Mesenteric fat pad (tissue), 1 donor: ENCODE data around the gene NCKAP5. TPM values are rescaled to one million over a fixed set of nuclear protein-coding genes. Genes with fewer than 3 reads are reported as not detected.

ENCODE experiments used
- DNase-seq: peaks from one replicate; pipeline ENCODE4 v3.0.0-alpha.2; 2020; ENCODE audit warnings: low spot score
- total RNA-seq: library from RNA; stranded (reverse); fragmentation: NEBNext Ultra II Directional; extraction: Animal tissue kit (Norgen Biotek cat#: 25700); gene quantifications from one replicate; pipeline ENCODE4 v1.2.1, GENCODE V29; 2021
- donor health status: DM: yes; HTN: yes; CAD: no.

The NCKAP5 gene
- total RNA-seq, 1 donor from 2014 or later: 1.7 TPM

DNA sequence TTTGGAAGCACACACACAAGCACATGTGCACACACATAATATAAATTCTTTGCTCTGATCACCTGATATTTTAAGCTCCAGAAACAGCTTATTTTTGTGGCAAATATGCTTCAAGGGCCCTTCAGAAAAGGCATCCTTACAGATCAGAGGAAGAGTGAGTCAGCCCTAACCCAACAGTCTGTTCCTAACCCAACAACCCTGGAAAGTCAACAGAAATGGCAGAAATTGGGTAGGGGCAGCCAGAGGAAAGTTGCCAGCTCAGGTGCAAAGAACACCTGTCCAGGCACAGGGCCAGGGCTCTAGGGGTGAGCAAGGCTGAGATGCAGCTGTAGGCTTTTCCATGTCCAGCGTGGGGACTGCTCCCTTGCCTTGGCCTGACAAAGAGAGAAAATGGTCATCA is 6.4 kb upstream of the NCKAP5 start:
- DNase-seq: no peak

GRCh38 chr2:133574186-133574585 is 5.9 kb upstream of the NCKAP5 start:
- DNase-seq: no peak

GRCh38 chr2:133573491-133574162 is 5.4 kb upstream of the NCKAP5 start:
- DNase-seq: no peak

GRCh38 chr2:133571249-133571648 is 3.0 kb upstream of the NCKAP5 start:
- DNase-seq: no peak

GRCh38 chr2:133570542-133570941 is 2.3 kb upstream of the NCKAP5 start:
- DNase-seq: no peak

- DNase-seq: no peak
Measured at GRCh38 chr2:133569286-133569830, 1.1 kb upstream of the NCKAP5 start.

GRCh38 chr2:133568598-133568997 is 335 bp upstream of the NCKAP5 start:
- DNase-seq: no peak

DNA sequence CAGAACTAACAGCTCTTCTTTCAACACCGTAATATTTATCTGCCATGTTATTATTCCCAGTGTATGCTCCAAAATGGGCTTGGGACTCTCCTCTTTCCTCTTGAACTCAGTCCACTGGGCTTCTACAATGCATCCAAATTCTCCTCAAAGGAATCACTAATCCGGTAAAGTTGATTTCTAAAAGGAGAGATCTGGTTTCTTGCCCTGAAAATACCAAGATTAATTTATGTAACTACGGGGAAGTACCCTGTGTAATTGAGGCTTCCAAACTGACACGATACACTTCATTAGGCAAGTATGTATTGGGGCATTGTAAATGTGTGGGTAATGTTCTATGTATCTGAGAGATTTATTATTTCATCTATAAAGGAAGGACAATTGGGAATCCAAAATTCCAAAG is 5.7 kb downstream of the NCKAP5 start:
- no peak for DNase-seq

- DNase-seq: no peak
Measured at GRCh38 chr2:133561045-133561852, 7.0 kb downstream of the NCKAP5 start.

DNA sequence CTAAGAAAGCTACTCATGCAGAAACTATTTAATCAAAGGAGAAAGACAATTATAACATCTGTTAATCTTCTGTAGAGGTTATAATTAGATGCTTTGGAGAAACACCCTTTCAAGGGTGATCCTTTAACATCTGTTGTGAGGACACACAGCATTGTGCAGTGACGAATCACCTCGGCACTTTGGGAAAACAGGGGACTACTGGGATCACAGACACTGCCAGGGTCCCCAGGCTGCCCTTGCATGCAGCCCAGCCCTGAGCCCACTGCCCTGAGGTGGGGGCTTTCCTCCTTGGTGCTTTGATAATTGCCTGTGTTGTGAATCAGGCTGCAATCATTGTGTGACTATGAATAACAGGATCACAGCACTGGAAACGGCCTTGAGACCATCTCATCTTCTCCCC is 10.6 kb downstream of the NCKAP5 start:
- DNase-seq: no peak

- no peak for DNase-seq
Measured at GRCh38 chr2:133553838-133554408, 14.3 kb downstream of the NCKAP5 start.

- DNase-seq: no peak
Measured at GRCh38 chr2:133553251-133553650, 15.0 kb downstream of the NCKAP5 start.

DNA sequence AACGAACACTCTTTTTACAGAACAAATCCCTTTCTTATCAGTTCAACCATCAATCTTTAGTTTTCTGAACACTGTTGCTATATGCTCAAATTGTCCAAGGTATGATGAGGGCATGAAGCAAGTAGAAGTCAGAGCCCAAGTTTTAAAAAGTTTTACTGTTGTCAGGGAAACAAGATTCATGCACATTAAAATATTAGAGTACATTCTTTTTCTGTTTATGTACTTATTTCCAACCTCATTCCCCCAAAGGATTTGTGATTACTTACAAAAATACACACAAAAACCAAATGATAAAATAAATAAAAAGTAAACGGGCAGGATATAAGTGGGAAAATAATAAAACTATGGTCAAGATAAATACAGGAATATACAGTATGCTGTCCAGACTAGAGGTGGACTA is 15.4 kb downstream of the NCKAP5 start:
- no peak for DNase-seq

- no peak for DNase-seq
Measured at GRCh38 chr2:133541797-133542196, 26.5 kb downstream of the NCKAP5 start.

DNA sequence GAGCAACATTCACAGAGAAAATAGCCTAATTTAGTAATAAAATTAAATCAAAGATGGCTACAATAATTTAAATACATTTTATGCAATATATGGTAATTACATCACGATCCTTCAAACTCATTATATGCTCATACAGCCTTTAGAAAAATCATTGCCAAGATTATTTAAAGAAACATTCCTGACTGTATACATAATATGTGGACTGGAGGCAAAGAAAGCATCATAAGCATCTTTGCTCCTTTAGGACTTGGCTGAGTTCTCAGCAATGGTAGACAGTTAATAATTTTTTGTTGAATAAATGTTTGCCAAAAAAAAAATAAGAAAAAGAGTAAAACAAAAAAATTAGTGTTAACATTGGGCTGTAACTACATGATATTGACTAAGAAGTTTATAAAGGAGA is 26.9 kb downstream of the NCKAP5 start:
- DNase-seq: no peak

GRCh38 chr2:133532919-133533318 is 35.3 kb downstream of the NCKAP5 start:
- no peak for DNase-seq

DNA sequence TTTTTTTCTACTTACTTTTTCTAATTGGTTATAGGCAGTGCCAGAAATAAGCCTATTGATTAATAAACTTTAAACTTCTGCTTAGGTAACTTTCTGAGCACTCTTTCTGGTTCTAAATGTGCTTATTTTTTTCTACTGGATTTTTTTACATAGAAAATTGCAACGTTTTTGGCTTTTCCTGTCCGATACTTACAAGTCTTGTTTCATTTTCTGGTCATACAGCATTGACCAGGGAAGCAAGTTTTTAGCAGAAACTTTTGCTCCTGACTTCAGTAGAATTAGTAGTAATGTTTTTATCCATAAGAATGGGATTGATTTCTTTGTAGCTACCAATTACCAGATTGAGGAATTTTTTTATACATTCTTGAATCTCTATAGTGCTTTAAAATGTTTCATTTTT is 36.9 kb downstream of the NCKAP5 start:
- no peak for DNase-seq

GRCh38 chr2:133530645-133531044 is 37.6 kb downstream of the NCKAP5 start:
- no peak for DNase-seq

- DNase-seq: no peak
Measured at GRCh38 chr2:133526530-133527300, 41.5 kb downstream of the NCKAP5 start.

DNA sequence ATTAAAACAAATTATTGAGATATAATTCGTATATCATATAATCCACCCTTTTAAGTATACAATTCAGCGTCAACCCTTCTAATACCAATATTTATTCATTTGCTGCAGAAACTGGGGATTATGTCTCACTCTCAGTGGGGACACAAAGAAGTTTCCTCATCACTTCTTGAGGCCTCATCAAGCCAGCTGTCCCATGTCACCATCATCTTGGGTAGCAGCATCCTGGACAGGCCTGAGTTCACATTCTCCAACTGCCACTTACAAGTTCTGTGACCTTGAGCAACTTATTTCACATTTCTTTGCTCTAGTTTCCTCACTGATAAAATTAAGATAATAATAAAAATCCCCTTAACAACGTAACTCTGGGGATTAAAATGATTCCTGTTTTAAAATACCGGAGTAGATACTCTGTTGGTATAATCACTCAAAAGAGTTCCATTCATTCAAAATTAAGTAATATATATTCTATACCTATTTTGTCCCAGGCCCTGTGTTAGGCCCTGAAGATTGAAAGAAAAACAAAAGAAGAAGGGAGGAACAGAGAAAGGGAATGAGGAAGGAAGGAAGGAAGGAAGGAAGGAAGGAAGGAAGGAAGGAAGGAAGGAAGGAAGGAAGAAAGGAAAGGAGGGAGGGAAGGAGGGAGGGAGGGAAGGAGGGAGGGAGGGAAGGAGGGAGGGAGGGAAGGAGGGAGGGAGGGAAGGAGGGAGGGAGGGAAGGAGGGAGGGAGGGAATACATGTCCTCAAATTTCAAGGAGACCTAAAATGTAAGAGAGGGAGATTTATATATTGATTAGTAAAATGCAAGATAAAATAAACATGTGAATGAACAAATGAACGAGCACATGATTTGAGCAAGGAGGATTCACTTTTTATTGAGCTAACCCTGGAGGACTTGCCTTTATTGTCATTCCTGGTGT is 42.4 kb downstream of the NCKAP5 start:
- DNase-seq: no peak
